ENCODE results near the gene NDUFAF4. TPM values are rescaled to one million over a fixed set of nuclear protein-coding genes. Genes with fewer than 3 reads are reported as not detected.
"Not testable (repeated sequence)": the region's sequence is repeated elsewhere in the genome, so short reads cannot be mapped to it uniquely, and the experiment has no call there.

The NDUFAF4 gene
- polyA plus RNA-seq, 10 donors: 28.5 to 37.4 (median 32.2) TPM

DNA sequence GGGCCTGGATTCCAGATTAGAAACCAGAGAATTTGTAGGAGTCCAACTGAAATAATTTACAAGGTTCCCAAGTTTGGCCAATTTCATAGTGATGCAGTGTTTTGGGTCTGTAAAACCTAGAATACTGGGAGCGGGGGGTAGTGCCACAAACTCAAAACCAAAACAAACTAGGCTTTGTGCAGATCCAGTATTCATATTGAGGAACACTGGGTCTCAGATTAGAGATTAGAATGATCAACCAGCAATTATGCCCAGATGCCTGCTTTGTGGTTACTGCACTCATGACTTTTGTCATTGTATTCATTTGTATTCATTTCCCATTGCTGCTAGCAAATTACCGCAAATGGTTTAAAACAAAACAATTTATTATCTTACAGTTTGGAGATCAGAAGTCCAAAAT, 3.2 kb upstream of the NDUFAF4 start:
- DNase-seq: no peak

GRCh38 chr6:96899451-96899998, 1.8 kb upstream of the NDUFAF4 start:
- no peak for DNase-seq

DNA sequence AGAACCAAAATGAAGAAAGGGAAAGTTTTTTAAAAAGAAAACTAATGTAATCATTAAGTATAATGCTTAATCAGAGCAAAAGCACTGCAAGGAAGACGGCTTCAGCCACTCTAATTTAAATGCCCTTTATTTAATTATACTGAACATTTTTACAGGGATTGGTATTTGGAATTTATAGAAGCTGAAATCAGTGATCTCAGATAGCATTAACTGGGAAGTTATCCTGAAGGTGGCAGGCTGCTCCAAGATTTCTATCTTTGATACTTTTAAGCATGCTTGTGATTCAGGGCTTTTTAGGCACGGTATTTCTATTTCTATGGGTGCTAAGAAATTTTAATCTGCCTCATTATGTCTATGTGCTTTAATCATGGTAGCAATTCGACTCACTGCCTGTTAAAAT, 1.3 kb upstream of the NDUFAF4 start:
- DNase-seq: peak; percentile 11 to 63 (median 41)

GRCh38 chr6:96898241-96898851, 655 bp upstream of the NDUFAF4 start:
- DNase-seq: peak in 1 of 3 donors; percentile 16

DNA sequence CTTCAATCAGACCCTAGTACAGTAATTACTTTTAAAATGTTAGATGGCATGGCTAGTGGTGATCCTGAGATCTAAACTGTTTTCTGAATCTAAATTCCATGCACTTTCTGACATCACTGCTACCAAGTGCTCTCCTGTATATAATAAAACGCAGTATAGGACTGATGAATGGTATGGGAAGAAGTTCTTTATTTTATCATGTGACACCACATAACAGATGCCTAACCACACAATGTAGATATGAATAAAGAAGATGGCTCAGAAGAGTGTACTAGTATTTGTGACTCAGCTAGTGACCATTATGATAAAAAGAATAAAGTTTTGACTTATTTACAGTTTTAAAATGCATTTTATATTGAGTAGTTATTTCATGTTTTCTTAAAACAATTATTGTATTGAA, 8.5 kb downstream of the NDUFAF4 start:
- DNase-seq: no peak

GRCh38 chr6:96888745-96889144, 8.9 kb downstream of the NDUFAF4 start:
- no peak for DNase-seq

DNA sequence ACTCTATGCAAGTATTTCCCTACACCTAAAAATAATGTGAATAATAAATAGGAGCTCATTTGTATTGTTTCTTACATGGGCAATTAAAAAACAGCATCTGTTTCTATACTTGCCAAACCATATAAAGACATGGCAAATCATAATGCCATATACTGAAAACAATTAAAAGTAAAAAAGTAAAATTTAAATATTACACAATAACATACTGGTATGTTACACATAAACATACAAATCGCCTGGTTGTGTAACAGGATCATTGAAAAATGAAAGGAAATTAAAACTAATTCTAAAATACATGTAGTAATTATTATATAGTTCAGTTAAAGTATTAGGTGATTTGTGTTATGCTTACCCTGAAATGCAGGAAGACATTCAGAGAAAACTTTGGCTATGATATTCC, 11.2 kb downstream of the NDUFAF4 start:
- no peak for DNase-seq

GRCh38 chr6:96885187-96885631, 12.5 kb downstream of the NDUFAF4 start:
- DNase-seq: not testable (repeated sequence)

DNA sequence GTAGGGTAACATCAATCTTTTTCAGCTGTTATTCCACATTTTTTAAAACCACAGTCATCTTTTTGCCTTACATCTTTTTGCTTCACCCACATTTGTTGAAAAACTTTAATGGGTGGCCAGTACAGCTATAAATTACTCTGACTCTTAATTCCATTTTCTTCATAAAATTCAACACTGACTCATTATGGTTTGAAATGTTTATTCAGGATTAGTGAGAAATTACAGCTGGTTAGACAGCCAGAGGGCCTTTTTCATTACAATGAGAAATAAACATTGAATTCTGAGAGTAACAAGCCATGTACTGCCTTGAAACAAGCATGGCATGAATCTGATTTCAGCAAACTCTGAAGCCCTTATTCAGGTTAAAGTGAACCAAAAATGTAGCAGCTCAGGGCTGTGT, 19.5 kb downstream of the NDUFAF4 start:
- no peak for DNase-seq

DNA sequence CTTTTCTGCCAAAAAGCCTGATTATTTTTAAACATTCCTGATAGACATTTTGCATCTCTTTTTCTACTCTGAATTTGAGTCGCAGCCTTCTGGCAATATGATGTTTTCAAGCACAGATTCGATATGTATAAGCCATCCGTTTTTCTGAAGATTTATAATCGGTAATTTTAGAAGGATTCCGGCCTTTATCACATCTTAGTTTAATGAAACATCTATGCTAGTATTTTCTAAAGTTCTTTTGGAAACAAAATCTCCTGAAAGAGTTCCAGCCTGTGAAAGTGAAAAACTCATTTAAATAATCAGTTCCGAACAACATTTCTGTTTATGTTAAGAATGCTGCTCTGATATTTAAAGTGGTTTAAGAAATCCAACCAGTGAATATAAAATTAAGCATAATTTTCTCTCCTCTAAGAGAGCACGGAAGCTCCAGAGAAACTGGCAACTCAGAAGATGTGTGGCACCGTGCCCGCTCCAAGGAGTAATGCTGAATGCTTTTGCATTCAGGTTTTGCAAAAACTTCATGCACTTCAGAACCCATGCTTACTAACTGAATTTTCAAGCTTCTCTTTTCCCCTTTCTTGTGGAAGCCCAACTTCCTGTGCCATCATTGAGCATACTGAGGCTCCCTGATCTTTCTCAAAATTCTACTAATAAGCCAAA, 20.7 kb downstream of the NDUFAF4 start:
- DNase-seq: no peak

- DNase-seq: no peak
Observed at GRCh38 chr6:96872976-96873375, 24.7 kb downstream of the NDUFAF4 start.

- DNase-seq: no peak
Observed at GRCh38 chr6:96865055-96865405, 32.7 kb downstream of the NDUFAF4 start.

GRCh38 chr6:96864216-96865054, 33.3 kb downstream of the NDUFAF4 start:
- peak in 2 of 3 donors; percentile 1 to 25 for DNase-seq

- no peak for DNase-seq
Observed at GRCh38 chr6:96862560-96862959, 35.1 kb downstream of the NDUFAF4 start.

DNA sequence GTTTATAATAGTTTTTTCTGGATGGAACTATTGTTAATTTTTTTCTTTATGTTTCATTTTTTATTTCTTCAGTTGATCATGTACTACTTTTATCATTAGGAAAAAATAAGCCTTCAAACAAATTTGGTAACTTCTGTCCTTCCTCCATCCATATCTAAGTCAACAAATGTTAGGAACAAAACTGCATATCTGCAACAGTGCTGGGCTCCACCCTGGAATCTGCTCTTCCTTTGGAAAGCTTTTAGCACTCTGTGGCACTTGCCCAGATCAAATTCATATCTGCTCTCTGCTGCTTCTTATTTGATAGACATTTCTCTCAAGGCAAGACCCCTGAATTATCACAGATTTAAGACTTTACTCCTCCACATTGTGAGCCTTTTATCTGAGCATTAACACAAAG, 36.1 kb downstream of the NDUFAF4 start:
- DNase-seq: no peak

DNA sequence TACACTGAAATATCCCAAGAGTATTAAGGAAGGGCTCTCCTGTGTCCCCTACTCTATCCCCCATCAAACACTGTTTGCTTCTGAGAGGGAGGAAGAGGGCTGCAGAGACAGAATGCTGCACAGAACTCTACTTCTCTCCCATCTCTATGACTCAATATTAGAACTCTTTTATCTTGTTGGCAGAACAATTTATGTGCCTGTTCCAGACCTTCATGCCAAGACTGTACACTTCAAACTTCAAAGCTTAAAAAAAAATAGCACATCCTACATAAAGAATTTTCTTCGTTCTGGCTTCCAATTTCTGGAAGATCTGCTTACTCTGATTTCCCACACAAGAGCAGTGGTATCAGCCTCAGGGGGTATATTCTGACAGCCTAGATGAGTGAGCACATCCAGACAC, 40.8 kb downstream of the NDUFAF4 start:
- no peak for DNase-seq

GRCh38 chr6:96853083-96853482, 44.6 kb downstream of the NDUFAF4 start:
- DNase-seq: no peak

DNA sequence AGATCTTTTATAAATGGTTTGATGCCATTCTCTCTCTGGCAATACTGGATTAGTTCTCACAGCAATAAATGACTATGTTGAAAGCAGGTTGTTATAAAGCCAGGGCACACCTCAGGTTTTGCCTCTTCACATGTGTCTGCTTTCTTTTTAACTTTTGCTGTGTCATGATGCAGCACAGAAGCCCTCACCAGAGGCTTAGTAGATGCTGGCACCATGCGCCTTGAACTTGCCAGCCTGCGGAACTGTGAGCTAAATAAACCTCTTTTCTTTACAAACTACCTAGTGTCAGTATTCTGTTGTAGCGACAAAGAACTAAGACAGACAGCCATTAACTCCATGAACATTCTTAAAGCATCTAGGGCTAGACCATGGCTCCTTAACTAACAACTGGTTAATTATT, 45.1 kb downstream of the NDUFAF4 start:
- DNase-seq: no peak

DNA sequence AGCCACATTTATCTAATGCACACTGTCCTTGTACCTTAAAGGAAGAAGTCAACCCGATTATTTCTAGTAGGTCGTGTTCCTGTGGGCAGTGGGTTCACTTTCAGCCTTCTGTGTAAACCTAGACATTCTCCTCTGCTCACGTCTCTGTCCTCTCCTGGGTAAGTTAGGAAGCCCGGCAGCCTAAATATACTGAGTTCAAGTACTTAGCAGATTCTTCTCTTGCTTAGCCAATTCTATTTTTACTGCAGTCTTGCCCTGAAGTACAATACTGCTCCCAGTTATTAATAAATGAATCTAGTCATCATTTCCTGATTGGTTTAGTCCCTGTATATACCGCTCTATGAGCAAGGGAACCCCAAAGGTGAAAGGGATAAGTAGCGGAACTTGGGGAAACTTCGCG, 45.8 kb downstream of the NDUFAF4 start:
- no peak for DNase-seq

DNA sequence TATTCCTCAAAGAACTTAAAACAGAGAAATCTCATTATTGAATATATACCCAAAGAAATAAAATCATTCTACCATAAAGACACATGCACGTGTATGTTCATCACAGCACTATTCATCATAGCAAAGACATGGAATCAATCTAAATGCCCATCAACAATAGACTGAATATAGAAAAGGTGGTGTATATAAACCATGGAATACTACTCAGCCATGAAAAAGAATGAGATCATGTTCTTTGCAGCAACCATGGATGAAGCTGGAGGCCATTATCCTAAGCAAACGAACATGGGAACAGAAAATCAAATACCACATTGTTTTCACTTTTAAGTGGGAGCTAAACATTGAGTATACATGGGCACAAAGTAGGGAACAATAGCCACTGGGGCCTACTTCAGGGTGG, 48.1 kb downstream of the NDUFAF4 start:
- no peak for DNase-seq

GRCh38 chr6:96844530-96844929, 53.2 kb downstream of the NDUFAF4 start:
- no peak for DNase-seq

DNA sequence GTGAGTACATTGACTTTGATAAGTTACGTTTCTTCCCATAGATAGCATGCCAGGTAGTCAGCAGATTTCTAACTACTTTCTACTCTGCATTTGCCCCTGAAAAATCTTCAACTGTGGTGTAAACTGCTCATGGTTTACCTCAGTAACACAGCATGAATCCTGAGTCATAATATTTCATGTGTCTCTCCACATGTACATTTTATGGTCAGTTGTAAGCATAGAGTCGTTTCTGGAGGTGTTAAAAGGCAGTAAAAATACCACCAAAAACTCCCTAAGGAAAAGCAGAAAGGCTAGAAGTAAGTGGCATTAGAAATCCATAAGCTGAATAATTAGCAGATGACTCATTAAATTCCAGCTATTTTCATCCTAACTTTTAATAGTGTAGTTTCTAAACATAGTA, 56.3 kb downstream of the NDUFAF4 start:
- peak in 1 of 3 donors; percentile 2 for DNase-seq
